ENCODE data around the gene ZDHHC11.
A peak's percentile ranks its signal among the peaks of the same experiment; 100 is the strongest.
"Not testable (repeated sequence)": the region's sequence is repeated elsewhere in the genome, so short reads cannot be mapped to it uniquely, and the experiment has no call there.

The ZDHHC11 gene

GRCh38 chr5:801472-801871 is 49.3 kb downstream of the ZDHHC11 start:
- DNase-seq (ENCODE audit: low spot score): no peak

- DNase-seq (ENCODE audit: low spot score): not testable (repeated sequence)
Observed at GRCh38 chr5:801055-801454, 49.7 kb downstream of the ZDHHC11 start.

GRCh38 chr5:798505-799138 is 52.2 kb downstream of the ZDHHC11 start:
- not testable (repeated sequence) for DNase-seq (ENCODE audit: low spot score)

- not testable (repeated sequence) for DNase-seq (ENCODE audit: low spot score)
Observed at GRCh38 chr5:797986-798385, 52.8 kb downstream of the ZDHHC11 start.

- DNase-seq (ENCODE audit: low spot score): not testable (repeated sequence)
Observed at GRCh38 chr5:795873-796272, 54.9 kb downstream of the ZDHHC11 start.

- DNase-seq (ENCODE audit: low spot score): not testable (repeated sequence)
Observed at GRCh38 chr5:794948-795347, 55.8 kb downstream of the ZDHHC11 start.

GRCh38 chr5:788703-789102 is 62.1 kb downstream of the ZDHHC11 start:
- not testable (repeated sequence) for DNase-seq (ENCODE audit: low spot score)

GRCh38 chr5:787857-788233 is 62.9 kb downstream of the ZDHHC11 start:
- DNase-seq (ENCODE audit: low spot score): not testable (repeated sequence)

GRCh38 chr5:787224-787856 is 63.4 kb downstream of the ZDHHC11 start:
- DNase-seq (ENCODE audit: low spot score): not testable (repeated sequence)

- DNase-seq (ENCODE audit: low spot score): not testable (repeated sequence)
Observed at GRCh38 chr5:785181-785705, 65.5 kb downstream of the ZDHHC11 start.

- DNase-seq (ENCODE audit: low spot score): peak; percentile 95
Observed at GRCh38 chr5:784428-785177, 66.2 kb downstream of the ZDHHC11 start, which contains the start of gene ZDHHC11B. ZDHHC11B (minus strand) TSS chr5:784729; CDS start chr5:766919, 17,810 bp downstream.

GRCh38 chr5:783881-784427 is 66.8 kb downstream of the ZDHHC11 start:
- not testable (repeated sequence) for DNase-seq (ENCODE audit: low spot score)

- DNase-seq (ENCODE audit: low spot score): not testable (repeated sequence)
Observed at GRCh38 chr5:783049-783802, 67.6 kb downstream of the ZDHHC11 start.

- DNase-seq (ENCODE audit: low spot score): not testable (repeated sequence)
Observed at GRCh38 chr5:782356-782755, 68.4 kb downstream of the ZDHHC11 start.

- DNase-seq (ENCODE audit: low spot score): not testable (repeated sequence)
Observed at GRCh38 chr5:780571-780970, 70.2 kb downstream of the ZDHHC11 start.

GRCh38 chr5:778967-779366 is 71.8 kb downstream of the ZDHHC11 start:
- DNase-seq (ENCODE audit: low spot score): not testable (repeated sequence)

GRCh38 chr5:778421-778820 is 72.4 kb downstream of the ZDHHC11 start:
- DNase-seq (ENCODE audit: low spot score): not testable (repeated sequence)

GRCh38 chr5:777756-778161 is 73.0 kb downstream of the ZDHHC11 start:
- DNase-seq (ENCODE audit: low spot score): no peak

GRCh38 chr5:776862-777711 is 73.7 kb downstream of the ZDHHC11 start:
- peak; percentile 12 for DNase-seq (ENCODE audit: low spot score)

Data from GM03348 (cell line).